GM23248 (cell line): ENCODE results near the gene AFF3. TPM values are rescaled to one million over a fixed set of nuclear protein-coding genes. Genes with fewer than 3 reads are reported as not detected.

Experiments
- DNase-seq: peaks from one replicate; pipeline ENCODE4 v3.0.0-alpha.2; 2015
- H2AFZ ChIP-seq: fragments of 200-600 bp; sonication (generic); 2 replicates; pipeline ENCODE4 v1.6.1; 2016; ENCODE audit warnings: antibody characterized with exemption
- H3F3A ChIP-seq: fragments of 200-600 bp; sonication (generic); 2 replicates; pipeline ENCODE4 v1.6.1; 2016; ENCODE audit warnings: mild to moderate bottlenecking, antibody characterized with exemption, mixed run types; ENCODE audit not compliant: insufficient read depth
- H3K27ac ChIP-seq: fragments of 200-600 bp; sonication (generic); 2 replicates; pipeline ENCODE4 v1.5.1; 2016; ENCODE audit warnings: mild to moderate bottlenecking
- H3K27me3 ChIP-seq: fragments of 200-600 bp; sonication (generic); replicated peaks from 2 replicates; pipeline ENCODE4 v1.6.1; 2016; ENCODE audit warnings: mild to moderate bottlenecking; ENCODE audit not compliant: insufficient read depth
- H3K36me3 ChIP-seq: fragments of 200-600 bp; sonication (generic); 2 replicates; pipeline ENCODE4 v1.6.1; 2016; ENCODE audit warnings: low read depth, mild to moderate bottlenecking
- H3K4me1 ChIP-seq: fragments of 200-600 bp; sonication (generic); 2 replicates; pipeline ENCODE4 v1.6.1; 2016; ENCODE audit warnings: mild to moderate bottlenecking; ENCODE audit not compliant: insufficient read depth
- H3K4me2 ChIP-seq: fragments of 200-600 bp; sonication (generic); one replicate; pipeline ENCODE4 v1.6.1; 2016; ENCODE audit warnings: mild to moderate bottlenecking; ENCODE audit not compliant: unreplicated experiment
- H3K4me3 ChIP-seq: fragments of 200-600 bp; sonication (generic); 2 replicates; pipeline ENCODE4 v1.5.1; 2016; ENCODE audit warnings: mild to moderate bottlenecking
- H3K79me2 ChIP-seq: fragments of 200-600 bp; sonication (generic); 2 replicates; pipeline ENCODE4 v1.6.1; 2016; ENCODE audit warnings: mild to moderate bottlenecking; ENCODE audit not compliant: insufficient read depth
- H3K9ac ChIP-seq: fragments of 200-600 bp; sonication (generic); 2 replicates; pipeline ENCODE4 v1.6.1; 2016; ENCODE audit warnings: mild to moderate bottlenecking
- H3K9me2 ChIP-seq: fragments of 200-600 bp; sonication (generic); 2 replicates; pipeline ENCODE4 v1.6.1; 2016; ENCODE audit warnings: mixed run types, mild to moderate bottlenecking, moderate library complexity; ENCODE audit not compliant: insufficient read depth
- H3K9me3 ChIP-seq: fragments of 200-600 bp; sonication (generic); one replicate; pipeline ENCODE4 v1.6.1; 2017; ENCODE audit warnings: low read depth
- H4K20me1 ChIP-seq: fragments of 200-600 bp; sonication (generic); 2 replicates; pipeline ENCODE4 v1.6.0; 2016; ENCODE audit not compliant: insufficient read depth
- EZH2 ChIP-seq: fragments of 200-600 bp; sonication (generic); IDR thresholded peaks from 2 replicates; pipeline ENCODE4 v1.6.1; 2018; ENCODE audit warnings: antibody characterized with exemption, mild to moderate bottlenecking; ENCODE audit not compliant: insufficient read depth, poor library complexity, severe bottlenecking
- EZH2phosphoT487 ChIP-seq: fragments of 200-600 bp; sonication (generic); IDR thresholded peaks from 2 replicates; pipeline ENCODE4 v1.6.1; 2018; ENCODE audit warnings: antibody characterized with exemption, moderate library complexity, mild to moderate bottlenecking, low read depth; ENCODE audit not compliant: insufficient read depth
- WGBS, 2 experiments: methylation state at CpG; one replicate each; pipeline ENCODE4 v1.1.6; 2015 to 2017; ENCODE audit warnings: low lambda C conversion rate in 2 of 2, low coverage in 1 of 2; ENCODE audit errors: missing lambda C conversion rate in 2 of 2; 5-methylcytosine and 5-hydroxymethylcytosine counted together
- in situ Hi-C: fragments of 300-500 bp; cut with MboI; formaldehyde crosslinking; loops from 2 replicates; pipeline ENCODE4 v1.15.0; 2020
- polyA plus RNA-seq: library from polyadenylated mRNA; unstranded; fragments of >200 nt; fragmentation: Nextera tagmentation; extraction: Ambion mirVana; gene quantifications from 2 replicates; pipeline ENCODE4 v1.2.1, GENCODE V29; 2016
- total RNA-seq: library from RNA; depleted of rRNA; stranded (reverse); fragments of >200 nt; shearing (Covaris generic); gene quantifications from 2 replicates; pipeline ENCODE4 v1.2.3, GENCODE V29; 2014

The AFF3 gene
- total and polyA plus RNA-seq, 2 experiments from 2014 or later: 0.56 to 0.86 TPM

DNA sequence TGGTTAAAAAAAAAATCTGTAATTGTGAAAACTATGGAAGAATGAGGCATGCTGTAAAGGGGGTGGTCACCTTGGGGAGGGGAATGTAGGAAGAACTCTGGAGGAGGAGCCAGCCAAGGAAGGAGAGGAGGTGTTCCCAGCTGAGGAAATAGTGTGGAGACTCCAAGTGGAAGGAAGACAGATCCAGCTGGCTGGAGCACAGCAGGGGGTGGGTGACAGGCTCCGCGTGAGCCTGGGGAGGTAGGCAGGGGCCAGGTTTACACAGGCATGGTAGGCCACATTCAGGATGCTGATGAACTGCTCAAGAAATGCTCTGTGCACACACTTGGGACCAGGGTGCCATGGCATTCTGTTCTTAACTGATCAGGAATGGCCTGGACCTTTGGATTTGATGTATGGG is 16.8 kb downstream of the AFF3 start:
- in situ Hi-C loops: no loop called here
- H3K27ac ChIP-seq: no peak overlapping the region
- no peaks in the 10 kb centered on the region for H3K9me3 ChIP-seq
- H3K79me2 ChIP-seq: no peaks in the 10 kb centered on the region
- H3K27me3 ChIP-seq: no peaks in the 10 kb centered on the region
- TF ChIP-seq EZH2phosphoT487: no peak
- TF ChIP-seq EZH2: no peak
- no peak overlapping the region for H3K9ac ChIP-seq
- no peaks in the 10 kb centered on the region for H3F3A ChIP-seq
- no peaks in the 10 kb centered on the region for H3K36me3 ChIP-seq
- no peak for DNase-seq
- no peaks in the 10 kb centered on the region for H3K4me1 ChIP-seq
- no peaks in the 10 kb centered on the region for H4K20me1 ChIP-seq
- H2AFZ ChIP-seq: no peak overlapping the region
- 94 to 100% methylated on average over 2 of the region's 2 CpGs for WGBS, 2 experiments
- H3K4me2 ChIP-seq: no peak overlapping the region
- H3K4me3 ChIP-seq: no peak overlapping the region
- 0 out of 2 replicates have a peak, but pooled peaks cover 5% of the 10 kb centered on the region for H3K9me2 ChIP-seq

DNA sequence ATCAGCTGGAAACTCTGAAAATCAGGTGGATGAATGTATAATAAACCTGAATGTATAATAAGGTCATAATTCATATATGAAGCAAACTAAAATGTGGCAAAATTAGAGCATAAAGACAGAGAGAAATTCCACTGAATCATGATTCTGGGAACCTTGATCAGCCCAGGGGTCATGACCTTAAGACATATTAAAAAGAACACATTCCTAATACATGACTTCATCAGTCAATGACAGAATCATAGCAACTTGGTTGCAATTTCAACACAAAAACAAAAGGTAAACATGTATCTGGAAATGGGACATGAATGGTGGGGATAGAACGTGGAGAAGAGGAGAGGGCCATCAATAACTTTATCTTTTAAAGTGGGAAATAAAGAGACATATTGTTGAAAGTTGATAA is 17.6 kb downstream of the AFF3 start:
- Histone ChIP-seq H3K27me3 (no peaks in the 10 kb centered on the region), H3K27ac (no peak overlapping the region), H3K36me3 (no peaks in the 10 kb centered on the region), H3K4me2 (no peak overlapping the region), H3K9ac (no peak overlapping the region), H3K4me1 (no peaks in the 10 kb centered on the region), H3K4me3 (no peak overlapping the region), H3K79me2 (no peaks in the 10 kb centered on the region), H3K9me2 (0 out of 2 replicates have a peak, but pooled peaks cover 5% of the 10 kb centered on the region), H3K9me3 (no peaks in the 10 kb centered on the region), H3F3A (no peaks in the 10 kb centered on the region), H4K20me1 (no peaks in the 10 kb centered on the region), H2AFZ (no peak overlapping the region)
- in situ Hi-C loops: no loop called here
- DNase-seq: peak; percentile 8
- no peak for TF ChIP-seq EZH2
- no peak for TF ChIP-seq EZH2phosphoT487
- 74 to 83% methylated on average over 1 of the region's 1 CpG for WGBS, 2 experiments

DNA sequence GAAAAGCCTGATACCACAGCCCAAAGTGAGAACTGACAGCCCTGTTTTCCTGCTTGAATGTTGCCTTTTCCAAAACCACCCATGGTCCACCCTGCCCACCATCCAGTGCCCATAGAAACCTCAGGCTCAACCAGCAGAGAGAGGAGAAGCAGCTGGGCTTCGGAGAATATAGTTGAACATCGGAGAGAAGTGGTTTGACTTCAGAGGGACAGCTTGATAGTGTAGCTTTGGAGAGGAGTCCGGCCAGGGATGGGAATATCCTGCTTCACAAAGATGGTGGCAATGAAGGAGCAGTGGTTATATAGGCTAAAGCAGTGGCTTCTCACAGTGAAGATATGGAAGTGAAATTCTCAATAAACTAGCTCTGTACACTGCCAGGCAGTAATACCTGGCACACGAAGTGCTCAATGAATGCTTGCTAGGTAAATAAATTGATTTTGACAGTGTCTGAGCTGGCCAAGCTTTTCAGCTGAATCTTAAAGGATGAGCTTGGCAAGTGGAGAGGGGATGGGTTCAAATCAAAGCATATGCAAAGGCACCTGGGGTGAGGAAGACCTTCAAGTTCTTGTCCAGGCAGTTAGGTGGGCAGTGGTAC is 21.2 kb downstream of the AFF3 start:
- WGBS, 2 experiments: 30 to 45% methylated on average over 4 of the region's 4 CpGs
- no peaks in the 10 kb centered on the region for H3F3A ChIP-seq
- no peaks in the 10 kb centered on the region for H3K79me2 ChIP-seq
- no peak overlapping the region for H3K27ac ChIP-seq
- no peaks in the 10 kb centered on the region for H3K4me1 ChIP-seq
- H4K20me1 ChIP-seq: no peaks in the 10 kb centered on the region
- H3K4me3 ChIP-seq: no peak overlapping the region
- H2AFZ ChIP-seq: no peak overlapping the region
- H3K27me3 ChIP-seq: no peaks in the 10 kb centered on the region; the same call in 1 of the 2 replicates
- H3K9ac ChIP-seq: no peak overlapping the region
- H3K36me3 ChIP-seq: no peaks in the 10 kb centered on the region
- H3K4me2 ChIP-seq: no peak overlapping the region
- no peaks in the 10 kb centered on the region for H3K9me3 ChIP-seq
- in situ Hi-C loops: no loop called here
- no peak for TF ChIP-seq EZH2phosphoT487
- no peak for TF ChIP-seq EZH2
- DNase-seq: no peak
- H3K9me2 ChIP-seq: 0 out of 2 replicates have a peak, but pooled peaks cover 5% of the 10 kb centered on the region

DNA sequence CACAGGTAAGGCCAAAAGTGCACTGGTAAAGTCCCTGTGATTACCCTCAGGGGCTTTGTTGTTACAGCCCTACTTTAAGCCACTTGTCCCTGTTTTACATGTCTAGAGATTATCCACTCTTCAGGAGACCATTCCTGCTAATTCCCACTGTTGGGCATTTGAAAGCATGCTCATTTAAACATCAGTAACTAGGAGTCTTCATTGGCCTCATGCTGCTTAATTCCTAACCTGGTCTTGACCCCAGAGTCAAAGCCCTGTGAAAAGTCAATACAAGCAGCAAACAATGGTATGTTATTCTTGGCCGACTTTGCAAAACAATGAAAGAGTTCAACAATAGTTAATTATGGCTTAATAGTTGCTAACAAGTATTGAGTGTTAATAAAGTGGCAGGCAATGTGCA is 23.2 kb downstream of the AFF3 start:
- 13 to 23% methylated on average over 1 of the region's 1 CpG for WGBS, 2 experiments
- in situ Hi-C loops: no loop called here

More for the DNA sequence above, 23.2 kb downstream of the AFF3 start:
- no peaks in the 10 kb centered on the region for H3K4me1 ChIP-seq
- TF ChIP-seq EZH2 (no peak), EZH2phosphoT487 (no peak)
- H3K27me3 ChIP-seq: no peaks in the 10 kb centered on the region; the same call in 1 of the 2 replicates
- no peak overlapping the region for H3K4me2 ChIP-seq
- H3K79me2 ChIP-seq: no peaks in the 10 kb centered on the region
- H3K27ac ChIP-seq: no peak overlapping the region
- H2AFZ ChIP-seq: no peak overlapping the region
- no peaks in the 10 kb centered on the region for H3F3A ChIP-seq
- 0 out of 2 replicates have a peak, but pooled peaks cover 5% of the 10 kb centered on the region for H3K9me2 ChIP-seq
- no peaks in the 10 kb centered on the region for H4K20me1 ChIP-seq
- no peak for DNase-seq
- no peaks in the 10 kb centered on the region for H3K9me3 ChIP-seq
- no peak overlapping the region for H3K4me3 ChIP-seq
- no peaks in the 10 kb centered on the region for H3K36me3 ChIP-seq
- H3K9ac ChIP-seq: no peak overlapping the region
